Suprapubic skin (tissue), 3 donors: Measurements from ENCODE around the gene SIK3.

Experiments
- POLR2AphosphoS5 ChIP-seq, 3 donors: sonication (generic); formaldehyde crosslinking; IDR thresholded peaks; one replicate each; pipeline ENCODE4 v1.6.1; 2017; ENCODE audit warnings: antibody characterized with exemption in 3 of 3
- TF ChIP-seq, protein P1 (sequence below), 2 donors: fragments of 200-600 bp in 1 of 2; fragments of 450-650 bp in 1 of 2; sonication (generic) in 1 of 2; IDR thresholded peaks; one replicate each; pipeline ENCODE4 v1.5.1; 2016 to 2019; ENCODE audit warnings: antibody characterized with exemption in 2 of 2, mild to moderate bottlenecking in 1 of 2, moderate library complexity in 1 of 2

GRCh38 chr11:117091753-117092477 is 6.3 kb downstream of the SIK3 start:
- TF ChIP-seq, protein P1, sequence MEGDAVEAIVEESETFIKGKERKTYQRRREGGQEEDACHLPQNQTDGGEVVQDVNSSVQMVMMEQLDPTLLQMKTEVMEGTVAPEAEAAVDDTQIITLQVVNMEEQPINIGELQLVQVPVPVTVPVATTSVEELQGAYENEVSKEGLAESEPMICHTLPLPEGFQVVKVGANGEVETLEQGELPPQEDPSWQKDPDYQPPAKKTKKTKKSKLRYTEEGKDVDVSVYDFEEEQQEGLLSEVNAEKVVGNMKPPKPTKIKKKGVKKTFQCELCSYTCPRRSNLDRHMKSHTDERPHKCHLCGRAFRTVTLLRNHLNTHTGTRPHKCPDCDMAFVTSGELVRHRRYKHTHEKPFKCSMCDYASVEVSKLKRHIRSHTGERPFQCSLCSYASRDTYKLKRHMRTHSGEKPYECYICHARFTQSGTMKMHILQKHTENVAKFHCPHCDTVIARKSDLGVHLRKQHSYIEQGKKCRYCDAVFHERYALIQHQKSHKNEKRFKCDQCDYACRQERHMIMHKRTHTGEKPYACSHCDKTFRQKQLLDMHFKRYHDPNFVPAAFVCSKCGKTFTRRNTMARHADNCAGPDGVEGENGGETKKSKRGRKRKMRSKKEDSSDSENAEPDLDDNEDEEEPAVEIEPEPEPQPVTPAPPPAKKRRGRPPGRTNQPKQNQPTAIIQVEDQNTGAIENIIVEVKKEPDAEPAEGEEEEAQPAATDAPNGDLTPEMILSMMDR (IDR thresholded peaks at IDR 0.05): no peak
- no peak for TF ChIP-seq POLR2AphosphoS5 (IDR thresholded peaks at IDR 0.05)
